Panc1 (cell line): ENCODE results near the gene CEND1.
A peak's percentile ranks its signal among the peaks of the same experiment; 100 is the strongest.

ENCODE experiments used
- POLR2AphosphoS5 ChIP-seq: IDR thresholded peaks from 2 replicates; pipeline ENCODE4 v1.6.1; 2012; ENCODE audit warnings: mild to moderate bottlenecking, low read depth, low read length, moderate library complexity
- TF ChIP-seq, protein P1 (sequence below): fragments of 450-650 bp; IDR thresholded peaks from 2 replicates; pipeline ENCODE4 v1.5.1; 2017; ENCODE audit warnings: mild to moderate bottlenecking

DNA sequence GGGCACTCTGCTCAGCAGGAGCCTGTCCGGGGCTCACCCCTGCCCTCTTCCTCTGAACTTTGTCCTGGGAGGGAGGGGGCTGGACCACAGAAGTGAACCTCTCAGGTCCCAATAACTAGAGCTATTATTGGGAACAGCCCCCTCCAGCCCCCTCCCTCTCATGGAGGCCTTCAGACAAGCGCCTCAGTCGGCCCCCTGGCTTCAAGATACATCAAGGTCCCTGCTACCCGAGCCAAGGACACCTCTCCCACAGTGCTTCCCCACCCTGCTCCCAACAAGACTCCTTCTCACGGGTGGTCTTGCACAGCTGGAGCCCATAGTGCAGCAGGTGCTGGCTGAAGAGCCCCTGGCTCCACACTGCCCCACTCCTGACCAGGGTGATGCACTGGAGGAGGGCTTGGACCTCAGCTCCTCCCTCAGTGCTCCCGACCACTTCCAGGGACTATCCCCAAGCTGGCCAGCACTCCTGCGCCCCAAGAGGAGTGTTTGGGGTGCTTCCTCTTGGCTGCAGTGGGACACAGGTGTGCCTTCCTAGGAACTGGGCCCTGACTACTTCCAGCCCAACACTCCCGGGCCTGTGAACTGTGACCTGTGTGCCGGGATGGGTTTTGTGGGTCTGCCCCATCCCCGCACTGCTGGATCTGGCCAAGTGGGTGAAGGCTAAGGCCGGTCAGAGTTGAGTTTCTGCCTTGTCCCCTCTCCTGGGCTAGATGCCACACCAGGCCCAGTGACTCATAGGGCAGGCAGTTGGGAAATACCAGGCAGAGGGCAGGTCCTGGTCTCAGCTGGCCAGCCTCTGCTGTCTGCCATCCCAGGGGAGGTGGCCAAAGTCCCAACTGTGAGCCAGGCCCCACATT is 31.0 kb upstream of the CEND1 start:
- TF ChIP-seq, protein P1, sequence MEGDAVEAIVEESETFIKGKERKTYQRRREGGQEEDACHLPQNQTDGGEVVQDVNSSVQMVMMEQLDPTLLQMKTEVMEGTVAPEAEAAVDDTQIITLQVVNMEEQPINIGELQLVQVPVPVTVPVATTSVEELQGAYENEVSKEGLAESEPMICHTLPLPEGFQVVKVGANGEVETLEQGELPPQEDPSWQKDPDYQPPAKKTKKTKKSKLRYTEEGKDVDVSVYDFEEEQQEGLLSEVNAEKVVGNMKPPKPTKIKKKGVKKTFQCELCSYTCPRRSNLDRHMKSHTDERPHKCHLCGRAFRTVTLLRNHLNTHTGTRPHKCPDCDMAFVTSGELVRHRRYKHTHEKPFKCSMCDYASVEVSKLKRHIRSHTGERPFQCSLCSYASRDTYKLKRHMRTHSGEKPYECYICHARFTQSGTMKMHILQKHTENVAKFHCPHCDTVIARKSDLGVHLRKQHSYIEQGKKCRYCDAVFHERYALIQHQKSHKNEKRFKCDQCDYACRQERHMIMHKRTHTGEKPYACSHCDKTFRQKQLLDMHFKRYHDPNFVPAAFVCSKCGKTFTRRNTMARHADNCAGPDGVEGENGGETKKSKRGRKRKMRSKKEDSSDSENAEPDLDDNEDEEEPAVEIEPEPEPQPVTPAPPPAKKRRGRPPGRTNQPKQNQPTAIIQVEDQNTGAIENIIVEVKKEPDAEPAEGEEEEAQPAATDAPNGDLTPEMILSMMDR: no peak
- peak; percentile 69; the same call in 1 of the 2 replicates for TF ChIP-seq POLR2AphosphoS5
